ENCODE data around the gene MPC1L. TPM values are rescaled to one million over a fixed set of nuclear protein-coding genes. Genes with fewer than 3 reads are reported as not detected.
"Not testable (repeated sequence)": the region's sequence is repeated elsewhere in the genome, so short reads cannot be mapped to it uniquely, and the experiment has no call there.

The MPC1L gene
- total RNA-seq (2014; rRNA removed; shearing (Covaris generic)) = not detected in 2 replicates

DNA sequence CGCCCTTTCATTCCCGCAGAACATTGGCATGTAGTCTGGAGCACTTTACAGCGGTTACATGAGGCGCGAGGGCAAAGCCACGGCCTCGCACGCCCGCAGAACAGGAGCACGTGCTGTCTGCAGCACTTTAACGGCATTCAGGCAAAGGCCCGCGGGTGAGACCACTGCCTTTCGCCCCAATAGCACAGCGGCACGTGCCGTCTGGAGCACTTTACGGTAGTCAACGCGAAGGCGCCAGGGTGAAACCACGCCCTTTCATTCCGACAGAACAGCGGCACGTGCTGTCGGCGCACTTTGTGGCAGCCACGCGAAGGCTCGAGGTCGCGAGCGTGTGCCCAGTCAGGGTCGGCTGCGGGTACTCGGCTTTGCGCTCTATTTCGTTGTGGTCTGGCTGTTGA lies at the start of gene MPC1L:
TSS of gene MPC1L (plus strand) at position 290 of the 398 bp plus-strand sequence. CDS start 138 bp downstream, outside the sequence.
- no peak for DNase-seq
- H3K36me3 ChIP-seq (replicated peaks; ENCODE audit: control insufficient read depth, insufficient read depth, low read length) = no peaks in the 10 kb centered on the region; the same call in 1 of the 2 replicates
- no peaks in the 10 kb centered on the region for H3K27me3 ChIP-seq (ENCODE audit: control insufficient read depth, insufficient read depth, low read length)
- no peak within 1 kb of the TSS for H3K4me3 ChIP-seq (ENCODE audit: insufficient read depth, low read depth, low read length)

DNA sequence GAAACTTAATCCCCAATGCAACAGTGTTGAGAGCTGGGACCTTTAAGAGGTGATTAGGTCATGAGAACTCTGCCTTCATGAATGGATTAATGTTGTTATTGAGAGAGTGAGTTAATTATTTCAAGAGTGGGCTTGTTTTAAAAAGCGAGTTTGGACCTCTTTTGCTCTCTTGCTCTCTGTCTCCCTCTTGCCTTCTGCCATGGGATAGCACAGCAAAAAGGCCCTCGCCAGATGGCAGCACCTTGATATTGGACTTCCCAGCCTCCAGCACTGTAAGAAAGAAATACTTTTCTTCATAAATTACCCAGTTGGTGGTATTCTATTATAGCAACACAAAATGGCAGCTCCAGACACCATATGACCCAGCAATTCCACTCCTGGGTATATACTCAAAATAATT lies 49.5 kb upstream of the MPC1L start:
- H3K36me3 ChIP-seq (replicated peaks; ENCODE audit: control insufficient read depth, insufficient read depth, low read length) = no peaks in the 10 kb centered on the region
- H3K27me3 ChIP-seq (ENCODE audit: control insufficient read depth, insufficient read depth, low read length) = no peaks in the 10 kb centered on the region; the same call in 1 of the 2 replicates
- no peak for DNase-seq
- H3K4me3 ChIP-seq (ENCODE audit: insufficient read depth, low read depth, low read length) = no peak overlapping the region

DNA sequence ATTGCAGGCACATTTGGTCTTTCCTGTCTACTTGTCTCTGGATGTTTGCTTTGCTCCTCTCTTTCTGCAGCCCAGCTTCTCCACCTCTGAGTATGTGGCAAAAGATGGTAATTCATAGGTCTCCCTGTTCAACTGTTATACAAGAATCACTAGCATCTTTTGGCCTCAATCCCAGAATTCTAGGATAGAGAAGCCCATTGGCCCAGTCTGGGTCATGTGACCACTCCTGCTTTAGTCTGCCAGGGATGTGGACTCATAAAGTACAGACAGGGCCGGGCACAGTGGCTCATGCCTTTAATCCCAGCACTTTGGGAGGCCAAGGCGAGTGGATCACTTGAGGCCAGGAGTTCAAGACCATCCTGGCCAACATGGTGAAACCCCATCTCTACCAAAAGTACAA lies 47.8 kb upstream of the MPC1L start:
- H3K36me3 ChIP-seq (replicated peaks; ENCODE audit: control insufficient read depth, insufficient read depth, low read length); H3K27me3 ChIP-seq (ENCODE audit: control insufficient read depth, insufficient read depth, low read length); H3K4me3 ChIP-seq (ENCODE audit: insufficient read depth, low read depth, low read length); DNase-seq: not testable (repeated sequence)

DNA sequence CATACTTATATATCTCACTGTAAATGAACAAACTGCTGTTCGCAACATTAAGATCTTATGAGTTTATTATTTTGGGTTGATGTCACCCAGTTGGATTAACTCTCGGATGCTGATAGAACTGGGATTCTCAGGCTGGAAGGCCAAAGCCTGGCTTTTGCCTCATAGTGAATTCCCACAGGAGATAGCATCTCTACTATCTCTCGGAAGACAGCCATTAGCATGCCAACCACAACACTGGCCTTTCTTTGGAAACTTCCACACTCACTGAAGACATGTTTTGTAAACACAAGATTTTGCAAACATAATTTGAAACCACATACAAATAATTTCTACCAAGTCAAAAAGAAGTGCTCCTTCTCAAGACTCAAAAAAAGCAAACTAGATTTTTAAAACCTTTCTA lies 46.9 kb upstream of the MPC1L start:
- DNase-seq = no peak
- Histone ChIP-seq H3K36me3 (replicated peaks; ENCODE audit: control insufficient read depth, insufficient read depth, low read length) (no peaks in the 10 kb centered on the region), H3K27me3 (ENCODE audit: control insufficient read depth, insufficient read depth, low read length) (no peaks in the 10 kb centered on the region), H3K4me3 (ENCODE audit: insufficient read depth, low read depth, low read length) (no peak overlapping the region)

DNA sequence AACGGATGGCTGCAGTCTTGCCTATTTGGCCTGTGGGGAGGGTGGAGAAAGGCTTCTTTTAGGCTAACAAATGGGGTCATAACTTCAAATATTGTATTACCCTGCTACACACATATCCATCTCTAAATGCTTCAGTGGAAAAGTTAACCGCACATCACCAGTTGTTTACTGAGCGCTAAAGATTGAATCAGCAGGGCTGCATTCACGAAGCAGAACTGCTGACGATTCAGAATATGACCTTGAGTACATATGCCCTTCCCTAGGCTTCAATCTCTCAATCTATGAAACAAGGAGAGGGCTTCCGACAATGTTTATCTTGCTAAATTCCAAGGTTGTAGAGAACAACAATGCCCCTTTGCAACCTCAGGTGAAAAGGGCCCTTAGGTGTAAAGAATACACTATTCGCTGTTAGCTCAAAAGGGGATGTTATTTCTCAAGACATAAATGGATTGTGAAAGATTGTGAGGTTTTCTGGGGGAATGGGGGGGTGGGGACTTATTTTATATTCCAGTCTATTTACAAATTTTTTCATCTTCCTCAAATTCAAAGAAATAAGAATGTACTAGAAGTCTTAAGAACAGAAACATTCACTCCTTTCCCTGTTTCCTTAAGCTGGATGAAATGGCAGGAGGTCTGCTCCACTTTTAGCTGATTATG lies 45.1 kb upstream of the MPC1L start:
- DNase-seq = no peak
- Histone ChIP-seq H3K4me3 (ENCODE audit: insufficient read depth, low read depth, low read length) (no peak overlapping the region), H3K36me3 (replicated peaks; ENCODE audit: control insufficient read depth, insufficient read depth, low read length) (no peaks in the 10 kb centered on the region), H3K27me3 (ENCODE audit: control insufficient read depth, insufficient read depth, low read length) (no peaks in the 10 kb centered on the region)

DNA sequence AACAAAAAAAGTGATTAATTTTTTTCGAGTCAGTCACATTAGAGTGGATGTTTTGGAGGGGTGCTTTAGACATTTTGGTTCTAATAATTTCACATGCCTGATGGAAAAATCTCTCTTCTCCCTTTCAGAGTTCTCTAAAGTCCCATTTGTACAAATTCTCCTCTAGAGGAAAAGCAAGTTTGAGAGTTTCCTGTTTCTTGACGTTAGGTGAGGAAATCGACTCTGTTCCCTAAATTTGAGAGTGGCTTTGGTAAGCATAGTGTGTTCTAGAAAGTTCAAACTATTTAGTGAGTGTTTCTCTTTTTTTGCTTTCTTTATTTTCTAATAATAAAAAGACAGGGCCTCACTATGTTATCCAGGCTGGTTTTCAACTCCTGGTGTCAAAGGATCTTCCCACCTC lies 44.1 kb upstream of the MPC1L start:
- no peak for DNase-seq
- no peaks in the 10 kb centered on the region for H3K36me3 ChIP-seq (replicated peaks; ENCODE audit: control insufficient read depth, insufficient read depth, low read length)
- H3K4me3 ChIP-seq (ENCODE audit: insufficient read depth, low read depth, low read length) = no peak overlapping the region
- no peaks in the 10 kb centered on the region for H3K27me3 ChIP-seq (ENCODE audit: control insufficient read depth, insufficient read depth, low read length)

DNA sequence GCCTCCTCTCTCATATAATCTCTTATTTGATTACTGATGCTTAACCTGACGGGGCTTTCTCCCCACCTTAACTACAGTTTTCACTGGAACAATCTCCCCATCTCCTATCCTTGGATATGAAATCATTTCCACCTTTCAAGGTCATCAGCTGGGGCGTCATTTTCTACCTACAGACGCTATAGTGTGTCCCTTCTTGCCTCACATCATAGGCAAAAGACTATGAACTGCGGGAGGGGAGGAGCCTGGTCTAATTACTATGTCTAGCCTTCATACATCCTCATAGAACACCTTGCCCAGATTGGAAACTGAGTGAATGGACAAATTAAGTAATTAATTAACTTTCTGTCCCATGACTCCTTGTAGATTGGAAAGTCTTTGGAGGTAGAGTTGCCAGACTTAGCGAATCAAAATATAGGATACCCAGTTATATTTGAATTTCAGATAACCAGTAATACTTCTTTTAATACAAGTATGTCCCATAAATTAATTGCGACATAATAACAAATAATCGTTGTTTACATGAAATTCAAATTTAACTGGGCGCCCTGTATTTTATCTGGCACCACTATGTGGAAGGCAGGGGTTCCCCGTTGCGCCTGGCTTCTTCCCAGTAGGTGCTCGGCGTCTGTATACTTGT lies 43.2 kb upstream of the MPC1L start:
- DNase-seq = no peak
- peak overlapping the region; percentile 81 for H3K4me3 ChIP-seq (ENCODE audit: insufficient read depth, low read depth, low read length)
- no peaks in the 10 kb centered on the region for H3K36me3 ChIP-seq (replicated peaks; ENCODE audit: control insufficient read depth, insufficient read depth, low read length)
- H3K27me3 ChIP-seq (ENCODE audit: control insufficient read depth, insufficient read depth, low read length) = no peaks in the 10 kb centered on the region

DNA sequence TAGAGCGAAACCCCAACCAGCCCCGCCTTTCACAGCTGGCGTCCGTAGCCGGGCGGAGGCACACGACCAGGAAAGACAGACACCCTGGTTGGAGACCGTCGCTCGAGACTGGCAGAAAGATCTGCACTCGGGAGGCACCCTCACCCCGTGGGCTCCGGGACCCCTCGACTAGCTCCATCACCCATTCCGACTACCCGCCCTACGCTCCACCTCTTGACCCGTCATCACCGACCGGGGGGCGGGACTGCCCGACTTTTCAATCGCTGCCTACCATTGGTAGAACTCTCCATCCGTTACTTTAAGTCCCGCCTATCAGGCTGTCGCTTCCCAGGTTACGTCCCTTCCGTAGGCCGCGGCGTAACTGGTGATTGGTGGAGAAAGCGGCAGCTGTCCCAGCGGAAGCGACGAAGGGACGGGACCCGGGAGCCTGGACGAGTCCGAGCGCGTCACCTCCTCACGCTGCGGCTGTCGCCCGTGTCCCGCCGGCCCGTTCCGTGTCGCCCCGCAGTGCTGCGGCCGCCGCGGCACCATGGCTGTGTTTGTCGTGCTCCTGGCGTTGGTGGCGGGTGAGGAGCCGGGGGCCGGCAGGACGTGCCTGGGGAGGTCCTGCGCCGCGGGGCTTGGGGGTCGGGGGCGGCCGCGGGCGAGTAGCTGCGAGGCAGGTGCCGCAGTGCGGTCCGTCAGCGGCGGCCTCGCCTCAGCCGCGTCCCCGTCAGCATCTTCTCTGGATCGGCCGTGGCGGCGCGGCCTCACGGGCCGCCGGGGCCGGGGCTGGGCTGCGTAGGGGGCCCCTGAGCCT lies 42.5 kb upstream of the MPC1L start, which contains the start of gene ATP6AP2:
TSS of gene ATP6AP2 (plus strand) at position 434 of the 799 bp plus-strand sequence. CDS start at position 530, 96 bp downstream.
- peak within 1 kb of the TSS; percentile 81 for H3K4me3 ChIP-seq (ENCODE audit: insufficient read depth, low read depth, low read length)
- DNase-seq = peak; percentile 97
- no peaks in the 10 kb centered on the region for H3K36me3 ChIP-seq (replicated peaks; ENCODE audit: control insufficient read depth, insufficient read depth, low read length)
- no peaks in the 10 kb centered on the region for H3K27me3 ChIP-seq (ENCODE audit: control insufficient read depth, insufficient read depth, low read length)

DNA sequence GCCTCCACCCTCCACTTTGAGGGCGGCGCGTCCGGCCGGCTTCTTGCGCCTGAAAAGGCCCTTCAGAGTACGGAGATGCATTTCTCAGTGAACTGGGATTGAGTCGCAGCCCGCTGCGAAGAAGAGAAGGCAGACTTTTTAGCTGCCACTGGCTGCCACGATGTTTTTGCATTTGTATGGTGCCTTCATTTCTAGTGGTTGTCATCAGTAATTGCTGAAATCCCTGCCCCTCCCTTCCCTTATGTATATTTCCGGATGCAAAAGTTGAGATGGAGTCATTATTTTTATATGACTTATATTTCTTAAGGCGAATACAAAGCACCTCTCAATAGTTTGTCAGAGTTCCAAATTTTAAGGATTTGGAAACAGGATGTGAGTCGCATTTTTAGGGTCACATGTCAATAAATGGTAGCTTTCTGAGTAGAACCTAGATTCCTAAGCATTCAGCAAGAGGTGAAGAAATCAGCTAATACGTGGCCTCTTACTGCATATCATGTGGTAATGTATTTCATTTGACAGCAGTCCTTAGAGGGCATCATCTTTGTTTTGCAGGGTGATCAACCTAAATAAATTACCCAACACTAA lies 41.8 kb upstream of the MPC1L start:
- H3K4me3 ChIP-seq (ENCODE audit: insufficient read depth, low read depth, low read length) = peak overlapping the region; percentile 81
- H3K27me3 ChIP-seq (ENCODE audit: control insufficient read depth, insufficient read depth, low read length) = no peaks in the 10 kb centered on the region
- no peaks in the 10 kb centered on the region for H3K36me3 ChIP-seq (replicated peaks; ENCODE audit: control insufficient read depth, insufficient read depth, low read length)
- DNase-seq = no peak

DNA sequence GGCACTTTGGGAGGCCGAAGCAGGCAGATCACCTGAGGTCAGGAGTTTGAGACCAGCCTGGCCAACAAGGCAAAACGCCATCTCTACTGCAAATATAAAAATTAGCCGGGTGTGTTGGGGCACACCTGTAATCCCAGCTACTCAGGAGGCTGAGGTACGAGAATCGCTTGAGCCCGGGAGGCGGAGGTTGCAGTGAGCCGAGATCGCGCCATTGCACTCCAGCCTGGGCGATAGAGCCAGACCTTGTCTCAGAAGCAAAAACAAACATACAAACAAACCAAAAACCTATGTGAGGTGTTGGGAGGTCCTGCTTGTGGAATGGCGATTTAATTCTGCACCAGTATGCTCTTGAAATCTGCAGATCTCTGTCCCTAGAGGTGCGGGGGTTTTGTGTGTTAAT lies 41.0 kb upstream of the MPC1L start:
- not testable (repeated sequence) for H3K27me3 ChIP-seq (ENCODE audit: control insufficient read depth, insufficient read depth, low read length); DNase-seq; H3K4me3 ChIP-seq (ENCODE audit: insufficient read depth, low read depth, low read length); H3K36me3 ChIP-seq (replicated peaks; ENCODE audit: control insufficient read depth, insufficient read depth, low read length)

DNA sequence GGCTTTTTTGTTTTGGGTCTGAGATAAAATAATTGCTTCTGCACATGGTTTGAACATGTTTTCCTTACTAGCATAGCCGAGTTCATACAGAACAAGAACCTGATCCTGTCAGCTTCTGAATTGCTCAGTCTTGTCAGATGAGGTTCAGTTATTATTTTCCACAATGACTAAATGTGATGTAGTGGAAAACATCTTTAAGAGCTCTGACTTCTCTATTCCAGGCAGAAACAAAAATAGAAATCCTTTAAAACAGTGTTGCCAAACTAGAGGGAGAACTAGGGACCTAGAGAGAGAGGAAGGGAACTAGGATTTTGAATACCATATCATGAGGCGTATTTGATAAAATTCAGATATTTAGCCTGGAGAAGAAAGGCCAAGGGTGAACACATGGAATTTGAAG lies 40.4 kb upstream of the MPC1L start:
- no peak for DNase-seq
- Histone ChIP-seq H3K27me3 (ENCODE audit: control insufficient read depth, insufficient read depth, low read length) (no peaks in the 10 kb centered on the region), H3K4me3 (ENCODE audit: insufficient read depth, low read depth, low read length) (no peak overlapping the region), H3K36me3 (replicated peaks; ENCODE audit: control insufficient read depth, insufficient read depth, low read length) (no peaks in the 10 kb centered on the region)

DNA sequence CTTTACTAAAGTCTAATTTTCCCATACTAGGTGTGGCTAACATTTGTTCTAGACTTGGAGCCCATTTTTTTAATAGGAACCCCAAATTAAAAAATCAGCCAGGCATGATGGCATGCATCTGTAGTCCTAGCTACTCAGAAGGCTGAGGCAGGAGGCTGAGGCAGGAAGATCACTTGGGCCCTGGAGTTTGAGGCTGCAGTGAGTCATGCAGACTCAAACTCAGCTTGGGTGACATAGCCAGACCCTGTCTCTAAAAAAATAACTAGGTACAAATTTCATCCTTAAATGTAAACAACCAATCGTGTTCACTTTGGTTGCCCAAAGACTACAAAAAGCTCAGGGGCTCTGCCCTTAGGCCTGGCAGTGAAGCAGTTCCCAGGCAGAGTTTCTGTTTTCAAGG lies 35.6 kb upstream of the MPC1L start:
- not testable (repeated sequence) for DNase-seq; H3K36me3 ChIP-seq (replicated peaks; ENCODE audit: control insufficient read depth, insufficient read depth, low read length)

DNA sequence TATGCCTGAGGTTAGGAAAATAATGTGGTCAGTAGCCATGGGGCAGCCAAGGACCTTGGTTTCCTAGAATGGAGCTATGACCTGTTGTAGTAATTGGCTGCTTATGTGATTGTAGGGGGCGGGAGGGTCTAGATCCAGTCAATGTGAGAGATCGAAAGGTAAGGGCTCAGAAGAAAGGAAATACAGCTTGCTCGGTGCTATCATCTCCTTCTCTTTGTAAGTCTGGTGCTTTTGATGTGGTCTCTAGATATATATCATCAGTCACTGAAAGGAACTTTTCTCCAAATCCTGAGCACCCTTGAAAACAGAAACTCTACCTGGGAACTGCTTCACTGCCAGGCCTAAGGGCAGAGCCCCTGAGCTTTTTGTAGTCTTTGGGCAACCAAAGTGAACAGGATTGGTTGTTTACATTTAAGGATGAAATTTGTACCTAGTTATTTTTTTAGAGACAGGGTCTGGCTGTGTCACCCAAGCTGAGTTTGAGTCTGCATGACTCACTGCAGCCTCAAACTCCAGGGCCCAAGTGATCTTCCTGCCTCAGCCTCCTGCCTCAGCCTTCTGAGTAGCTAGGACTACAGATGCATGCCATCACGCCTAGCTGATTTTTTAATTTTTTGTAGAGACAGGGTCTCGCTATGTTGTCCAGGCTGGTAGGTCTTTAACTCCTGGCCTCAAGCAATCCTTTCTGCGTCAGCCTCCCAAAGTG lies 33.5 kb upstream of the MPC1L start:
- not testable (repeated sequence) for H3K36me3 ChIP-seq (replicated peaks; ENCODE audit: control insufficient read depth, insufficient read depth, low read length); H3K4me3 ChIP-seq (ENCODE audit: insufficient read depth, low read depth, low read length); DNase-seq; H3K27me3 ChIP-seq (ENCODE audit: control insufficient read depth, insufficient read depth, low read length)

More for the DNA sequence above, 35.6 kb upstream of the MPC1L start:
- not testable (repeated sequence) for H3K27me3 ChIP-seq (ENCODE audit: control insufficient read depth, insufficient read depth, low read length); H3K4me3 ChIP-seq (ENCODE audit: insufficient read depth, low read depth, low read length)

DNA sequence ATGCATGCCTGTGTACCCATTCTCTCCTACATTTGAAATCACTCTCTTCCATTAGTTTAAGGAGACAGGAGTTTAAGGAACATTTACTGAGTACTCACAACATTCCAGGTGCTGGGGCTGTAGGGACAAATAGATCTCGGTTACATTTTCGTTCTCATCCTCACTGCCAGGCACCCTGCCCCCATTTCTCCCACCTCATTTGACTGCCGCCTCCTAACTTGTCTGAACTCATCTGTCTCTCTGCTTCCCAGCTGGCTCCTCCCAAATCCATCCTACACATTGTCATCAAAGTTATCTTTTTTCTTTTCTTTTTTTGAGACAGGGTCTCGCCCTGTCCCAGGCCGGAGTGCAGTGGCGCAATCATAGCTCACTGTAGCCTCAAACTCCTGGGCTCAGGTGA lies 19.8 kb upstream of the MPC1L start:
- no peaks in the 10 kb centered on the region for H3K27me3 ChIP-seq (ENCODE audit: control insufficient read depth, insufficient read depth, low read length)
- H3K4me3 ChIP-seq (ENCODE audit: insufficient read depth, low read depth, low read length) = no peak overlapping the region
- H3K36me3 ChIP-seq (replicated peaks; ENCODE audit: control insufficient read depth, insufficient read depth, low read length) = peaks cover 6% of the 10 kb centered on the region
- DNase-seq = no peak
